Measurements from ENCODE around the gene ARL14EPL. TPM values are rescaled to one million over a fixed set of nuclear protein-coding genes. Genes with fewer than 3 reads are reported as not detected.

Gene ARL14EPL
- total RNA-seq (not detected in 2 replicates), polyA plus RNA-seq (not detected in 2 replicates)

DNA sequence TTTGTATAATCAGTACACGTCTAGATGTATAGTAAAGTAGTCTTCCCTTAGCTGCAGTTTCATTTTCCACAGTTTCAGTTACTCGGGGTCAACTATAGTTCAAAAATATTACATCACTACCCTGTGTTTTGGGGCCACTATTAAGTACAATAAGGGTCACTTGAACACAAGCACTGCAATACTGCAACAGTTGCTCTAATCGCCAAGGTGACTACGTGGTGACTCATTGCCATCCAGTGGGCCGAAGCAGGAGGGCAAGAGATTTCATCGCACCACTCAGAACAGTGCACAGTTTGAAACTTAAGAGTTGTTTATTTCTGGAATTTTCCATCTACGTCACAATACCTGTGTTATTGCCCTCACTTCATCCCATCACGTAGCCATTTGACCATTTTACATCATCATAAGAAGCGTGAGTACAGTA lies at the start of gene ARL14EPL:
Gene ARL14EPL, plus strand, starts transcription at position 379 of the 424 bp plus-strand sequence. CDS start 18,994 bp downstream, outside the sequence.
- TF ChIP-seq, protein P1, sequence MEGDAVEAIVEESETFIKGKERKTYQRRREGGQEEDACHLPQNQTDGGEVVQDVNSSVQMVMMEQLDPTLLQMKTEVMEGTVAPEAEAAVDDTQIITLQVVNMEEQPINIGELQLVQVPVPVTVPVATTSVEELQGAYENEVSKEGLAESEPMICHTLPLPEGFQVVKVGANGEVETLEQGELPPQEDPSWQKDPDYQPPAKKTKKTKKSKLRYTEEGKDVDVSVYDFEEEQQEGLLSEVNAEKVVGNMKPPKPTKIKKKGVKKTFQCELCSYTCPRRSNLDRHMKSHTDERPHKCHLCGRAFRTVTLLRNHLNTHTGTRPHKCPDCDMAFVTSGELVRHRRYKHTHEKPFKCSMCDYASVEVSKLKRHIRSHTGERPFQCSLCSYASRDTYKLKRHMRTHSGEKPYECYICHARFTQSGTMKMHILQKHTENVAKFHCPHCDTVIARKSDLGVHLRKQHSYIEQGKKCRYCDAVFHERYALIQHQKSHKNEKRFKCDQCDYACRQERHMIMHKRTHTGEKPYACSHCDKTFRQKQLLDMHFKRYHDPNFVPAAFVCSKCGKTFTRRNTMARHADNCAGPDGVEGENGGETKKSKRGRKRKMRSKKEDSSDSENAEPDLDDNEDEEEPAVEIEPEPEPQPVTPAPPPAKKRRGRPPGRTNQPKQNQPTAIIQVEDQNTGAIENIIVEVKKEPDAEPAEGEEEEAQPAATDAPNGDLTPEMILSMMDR (IDR thresholded peaks at IDR 0.05; ENCODE audit: low read depth, low read length) = peak; percentile 49
- Histone ChIP-seq H3K36me3 (no peaks in the 10 kb centered on the region), H3K4me1 (ENCODE audit: low read depth) (no peaks in the 10 kb centered on the region), H3K4me3 (no peak within 1 kb of the TSS), H3K27me3 (no peaks in the 10 kb centered on the region), H3K27ac (no peak within 1 kb of the TSS), H3K9me3 (ENCODE audit: low read depth) (no peaks in the 10 kb centered on the region)
- peak; percentile 14 to 93 for DNase-seq (ENCODE audit: low read depth in 1 of 2, low spot score in 1 of 2)

DNA sequence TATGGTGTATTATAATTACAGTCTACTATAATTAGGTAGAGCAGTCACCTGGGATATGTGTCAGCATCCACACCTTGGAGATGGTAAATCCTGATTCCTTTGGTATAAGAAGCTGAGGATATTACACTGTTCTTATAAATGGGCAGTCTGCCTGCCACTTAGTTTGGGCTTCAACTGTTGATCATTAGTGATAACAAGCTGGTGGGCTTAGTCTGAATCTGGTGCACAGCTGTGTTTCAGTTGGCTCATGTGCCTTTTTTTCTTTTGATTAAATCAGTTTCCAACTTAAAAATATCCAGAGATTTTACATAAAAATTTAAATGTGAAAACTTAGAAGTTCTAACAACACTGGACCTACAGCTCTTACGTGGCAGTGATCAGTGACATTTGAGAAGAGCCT lies 48.8 kb upstream of the ARL14EPL start:
- Histone ChIP-seq H3K36me3 (no peaks in the 10 kb centered on the region), H3K27me3 (no peaks in the 10 kb centered on the region), H3K4me1 (ENCODE audit: low read depth) (no peaks in the 10 kb centered on the region), H3K9me3 (ENCODE audit: low read depth) (no peaks in the 10 kb centered on the region), H3K27ac (no peak overlapping the region), H3K4me3 (no peak overlapping the region)
- no peak for DNase-seq (ENCODE audit: low read depth in 1 of 2, low spot score in 1 of 2)
- TF ChIP-seq, protein P1 (IDR thresholded peaks at IDR 0.05; ENCODE audit: low read depth, low read length) = no peak

- Histone ChIP-seq H3K4me1 (ENCODE audit: low read depth) (no peaks in the 10 kb centered on the region), H3K27me3 (no peaks in the 10 kb centered on the region), H3K4me3 (no peak overlapping the region), H3K36me3 (no peaks in the 10 kb centered on the region), H3K9me3 (ENCODE audit: low read depth) (no peaks in the 10 kb centered on the region), H3K27ac (no peak overlapping the region)
- TF ChIP-seq, protein P1 (IDR thresholded peaks at IDR 0.05; ENCODE audit: low read depth, low read length) = no peak
- peak in 1 of 2 donors; percentile 93 for DNase-seq (ENCODE audit: low read depth in 1 of 2, low spot score in 1 of 2)
These were observed 46.2 kb upstream of the ARL14EPL start for GRCh38 chr5:115985802-115986757.

DNA sequence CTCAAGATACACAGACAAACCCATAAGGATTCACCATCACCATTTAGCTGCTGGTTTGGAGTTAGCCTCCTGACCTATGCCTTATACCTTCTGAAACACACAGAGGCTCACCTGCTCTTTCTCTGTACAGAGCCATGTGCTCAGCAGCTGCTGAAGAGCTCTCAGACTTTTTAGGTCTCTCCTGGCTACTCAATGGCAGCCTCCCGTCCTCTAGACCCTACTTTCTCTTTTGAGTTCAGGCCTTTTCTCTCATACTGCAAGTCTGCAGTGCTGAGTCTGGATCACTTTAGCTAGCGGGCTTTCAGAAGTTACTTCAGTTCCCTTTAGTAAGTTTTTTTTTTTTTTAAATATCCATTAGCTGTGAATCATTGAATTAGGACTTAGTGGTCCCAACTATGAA lies 44.3 kb upstream of the ARL14EPL start:
- H3K36me3 ChIP-seq = no peaks in the 10 kb centered on the region
- no peak for DNase-seq (ENCODE audit: low read depth in 1 of 2, low spot score in 1 of 2)
- no peak overlapping the region for H3K4me3 ChIP-seq
- H3K27me3 ChIP-seq = peaks cover 12% of the 10 kb centered on the region
- H3K4me1 ChIP-seq (ENCODE audit: low read depth) = no peaks in the 10 kb centered on the region
- H3K27ac ChIP-seq = no peak overlapping the region
- TF ChIP-seq, protein P1 (IDR thresholded peaks at IDR 0.05; ENCODE audit: low read depth, low read length) = no peak
- H3K9me3 ChIP-seq (ENCODE audit: low read depth) = no peaks in the 10 kb centered on the region

GRCh38 chr5:115992848-115993350 lies 39.4 kb upstream of the ARL14EPL start:
- Histone ChIP-seq H3K36me3 (no peaks in the 10 kb centered on the region), H3K9me3 (ENCODE audit: low read depth) (no peaks in the 10 kb centered on the region), H3K27me3 (peaks cover 12% of the 10 kb centered on the region), H3K4me1 (ENCODE audit: low read depth) (no peaks in the 10 kb centered on the region), H3K27ac (no peak overlapping the region), H3K4me3 (no peak overlapping the region)
- TF ChIP-seq, protein P1 (IDR thresholded peaks at IDR 0.05; ENCODE audit: low read depth, low read length) = no peak
- no peak for DNase-seq (ENCODE audit: low read depth in 1 of 2, low spot score in 1 of 2)
